ENCODE measurements around the gene CCN5.

The CCN5 gene

DNA sequence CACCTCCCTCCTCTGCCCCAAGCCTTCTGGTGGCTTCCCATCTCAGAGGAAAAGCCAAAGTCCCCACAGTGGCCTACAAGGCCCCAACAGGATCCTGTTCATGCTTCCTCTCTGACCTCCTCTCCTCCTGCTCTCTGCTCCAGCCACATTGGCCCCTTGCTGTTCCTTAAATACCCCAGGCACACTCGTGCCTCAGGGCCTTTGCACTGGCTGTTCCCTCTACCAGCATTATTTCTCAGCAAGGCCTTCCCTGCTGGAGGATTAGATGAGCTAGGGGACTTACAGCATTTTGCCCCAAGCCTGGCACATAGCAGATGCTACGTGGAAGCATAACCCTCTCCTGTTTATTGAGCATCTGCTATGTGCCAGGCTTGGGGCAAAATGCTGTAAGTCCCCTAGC, 7.8 kb downstream of the CCN5 start:
- TF ChIP-seq, protein P1, sequence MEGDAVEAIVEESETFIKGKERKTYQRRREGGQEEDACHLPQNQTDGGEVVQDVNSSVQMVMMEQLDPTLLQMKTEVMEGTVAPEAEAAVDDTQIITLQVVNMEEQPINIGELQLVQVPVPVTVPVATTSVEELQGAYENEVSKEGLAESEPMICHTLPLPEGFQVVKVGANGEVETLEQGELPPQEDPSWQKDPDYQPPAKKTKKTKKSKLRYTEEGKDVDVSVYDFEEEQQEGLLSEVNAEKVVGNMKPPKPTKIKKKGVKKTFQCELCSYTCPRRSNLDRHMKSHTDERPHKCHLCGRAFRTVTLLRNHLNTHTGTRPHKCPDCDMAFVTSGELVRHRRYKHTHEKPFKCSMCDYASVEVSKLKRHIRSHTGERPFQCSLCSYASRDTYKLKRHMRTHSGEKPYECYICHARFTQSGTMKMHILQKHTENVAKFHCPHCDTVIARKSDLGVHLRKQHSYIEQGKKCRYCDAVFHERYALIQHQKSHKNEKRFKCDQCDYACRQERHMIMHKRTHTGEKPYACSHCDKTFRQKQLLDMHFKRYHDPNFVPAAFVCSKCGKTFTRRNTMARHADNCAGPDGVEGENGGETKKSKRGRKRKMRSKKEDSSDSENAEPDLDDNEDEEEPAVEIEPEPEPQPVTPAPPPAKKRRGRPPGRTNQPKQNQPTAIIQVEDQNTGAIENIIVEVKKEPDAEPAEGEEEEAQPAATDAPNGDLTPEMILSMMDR (conservative IDR thresholded peaks at IDR 0.05; ENCODE audit: control insufficient read depth, insufficient read depth, low read depth, low read length), result no peak
- DNase-seq (ENCODE audit: low read depth), result no peak
- H3K4me3 ChIP-seq (ENCODE audit: control insufficient read depth, low read depth, low read length), result no peak overlapping the region

DNA sequence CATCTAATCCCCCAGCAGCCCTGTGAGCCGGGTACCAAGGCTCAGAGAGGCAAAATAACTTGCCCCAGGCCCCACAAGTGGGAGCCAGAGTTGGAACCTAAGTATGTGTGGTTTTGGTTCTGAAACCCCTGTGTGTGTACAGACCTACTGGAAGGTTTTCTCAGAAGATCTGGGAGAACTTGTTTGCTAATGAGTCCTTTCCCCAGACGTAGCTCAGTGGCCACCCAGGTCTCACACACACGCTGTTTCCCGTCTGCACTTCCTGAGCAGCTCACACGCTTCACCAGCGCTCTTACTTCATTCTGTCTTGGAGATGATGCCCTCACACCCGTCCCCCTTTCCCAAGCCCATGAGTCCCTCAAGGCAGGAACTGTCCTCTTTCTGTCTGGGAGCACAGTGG, 8.2 kb downstream of the CCN5 start:
- no peak for DNase-seq (ENCODE audit: low read depth)
- H3K4me3 ChIP-seq (ENCODE audit: control insufficient read depth, low read depth, low read length), result no peak overlapping the region
- TF ChIP-seq, protein P1 (conservative IDR thresholded peaks at IDR 0.05; ENCODE audit: control insufficient read depth, insufficient read depth, low read depth, low read length), result no peak

DNA sequence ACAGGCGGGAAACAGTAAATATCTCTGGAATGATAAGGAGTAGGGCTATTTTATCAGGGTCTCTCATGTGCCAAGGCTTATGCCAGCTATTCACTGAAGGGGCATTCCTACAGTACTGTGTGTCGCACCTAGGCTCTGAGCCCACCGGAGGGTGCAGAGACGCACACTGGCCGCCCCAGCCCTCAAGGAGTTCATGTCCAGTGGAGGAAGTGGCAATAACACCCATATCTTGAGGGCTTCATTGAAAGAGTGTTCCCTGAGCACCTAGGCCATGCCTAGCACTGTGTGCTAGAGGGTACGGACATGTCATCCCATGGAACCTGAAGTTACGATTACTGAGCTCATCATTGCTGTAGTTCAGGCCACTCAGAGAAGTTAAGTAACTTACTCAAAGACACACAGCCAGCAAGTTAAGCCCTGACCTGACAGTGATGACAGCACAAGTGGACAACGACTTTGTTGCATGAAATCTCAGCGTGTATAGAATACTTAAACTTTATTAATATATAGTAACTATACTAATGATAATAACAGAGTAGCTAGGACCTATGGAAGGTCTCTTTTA, 8.7 kb downstream of the CCN5 start:
- no peak overlapping the region for H3K4me3 ChIP-seq (ENCODE audit: control insufficient read depth, low read depth, low read length)
- DNase-seq (ENCODE audit: low read depth), result no peak
- TF ChIP-seq, protein P1 (conservative IDR thresholded peaks at IDR 0.05; ENCODE audit: control insufficient read depth, insufficient read depth, low read depth, low read length), result no peak

DNA sequence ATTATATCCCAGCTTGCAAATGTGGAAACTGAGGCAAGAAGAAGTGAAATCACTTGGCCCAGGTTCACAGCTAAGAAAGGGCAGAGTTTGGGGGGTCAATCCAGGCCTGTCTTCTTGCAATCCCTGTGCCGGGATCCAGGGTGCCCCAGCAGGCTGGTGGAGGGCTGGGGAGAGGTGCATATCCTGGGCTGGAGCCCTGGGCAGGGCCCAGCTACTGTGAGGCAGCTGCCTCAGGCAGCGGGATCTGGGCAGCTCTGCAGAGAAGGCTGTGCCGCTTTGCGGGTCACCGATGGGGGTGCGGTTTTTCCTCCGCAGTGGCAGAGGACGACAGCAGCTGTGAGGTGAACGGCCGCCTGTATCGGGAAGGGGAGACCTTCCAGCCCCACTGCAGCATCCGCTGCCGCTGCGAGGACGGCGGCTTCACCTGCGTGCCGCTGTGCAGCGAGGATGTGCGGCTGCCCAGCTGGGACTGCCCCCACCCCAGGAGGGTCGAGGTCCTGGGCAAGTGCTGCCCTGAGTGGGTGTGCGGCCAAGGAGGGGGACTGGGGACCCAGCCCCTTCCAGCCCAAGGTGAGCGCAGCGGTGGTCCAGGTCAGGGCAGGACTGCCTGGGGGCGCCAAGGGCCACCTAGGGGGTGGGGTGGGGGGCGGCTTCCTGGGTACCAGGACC, 9.4 kb downstream of the CCN5 start:
- TF ChIP-seq, protein P1 (conservative IDR thresholded peaks at IDR 0.05; ENCODE audit: control insufficient read depth, insufficient read depth, low read depth, low read length), result no peak
- no peak overlapping the region for H3K4me3 ChIP-seq (ENCODE audit: control insufficient read depth, low read depth, low read length)
- no peak for DNase-seq (ENCODE audit: low read depth)

DNA sequence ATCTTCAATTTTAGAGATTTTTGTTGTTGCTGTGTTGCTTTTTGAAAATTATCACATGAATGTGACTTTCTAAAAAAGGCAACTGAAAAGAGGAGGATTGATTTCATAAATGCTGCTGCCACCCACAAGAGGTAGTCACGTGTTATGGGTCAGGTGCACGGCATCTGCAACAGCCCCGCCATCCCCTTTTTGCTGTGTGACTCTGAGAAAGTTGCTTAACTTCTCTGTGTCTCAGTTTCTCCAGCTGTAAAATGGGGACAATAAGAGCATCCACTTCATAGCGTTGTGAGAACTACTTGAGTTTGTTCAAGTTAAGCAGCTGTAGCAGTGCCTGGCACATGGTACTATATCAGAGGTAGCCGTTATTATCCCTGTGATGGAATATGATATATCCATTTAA, 10.7 kb downstream of the CCN5 start:
- DNase-seq (ENCODE audit: low read depth), result no peak
- no peak overlapping the region for H3K4me3 ChIP-seq (ENCODE audit: control insufficient read depth, low read depth, low read length)
- TF ChIP-seq, protein P1 (conservative IDR thresholded peaks at IDR 0.05; ENCODE audit: control insufficient read depth, insufficient read depth, low read depth, low read length), result no peak

DNA sequence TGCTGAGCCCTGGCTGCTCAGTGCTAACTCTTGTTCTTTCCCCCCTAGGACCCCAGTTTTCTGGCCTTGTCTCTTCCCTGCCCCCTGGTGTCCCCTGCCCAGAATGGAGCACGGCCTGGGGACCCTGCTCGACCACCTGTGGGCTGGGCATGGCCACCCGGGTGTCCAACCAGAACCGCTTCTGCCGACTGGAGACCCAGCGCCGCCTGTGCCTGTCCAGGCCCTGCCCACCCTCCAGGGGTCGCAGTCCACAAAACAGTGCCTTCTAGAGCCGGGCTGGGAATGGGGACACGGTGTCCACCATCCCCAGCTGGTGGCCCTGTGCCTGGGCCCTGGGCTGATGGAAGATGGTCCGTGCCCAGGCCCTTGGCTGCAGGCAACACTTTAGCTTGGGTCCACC, 11.9 kb downstream of the CCN5 start:
- no peak overlapping the region for H3K4me3 ChIP-seq (ENCODE audit: control insufficient read depth, low read depth, low read length)
- TF ChIP-seq, protein P1 (conservative IDR thresholded peaks at IDR 0.05; ENCODE audit: control insufficient read depth, insufficient read depth, low read depth, low read length), result no peak
- DNase-seq (ENCODE audit: low read depth), result no peak
